Body of pancreas (tissue), 4 donors: Measurements from ENCODE around the gene KRTAP9-7. TPM values are rescaled to one million over a fixed set of nuclear protein-coding genes. Genes with fewer than 3 reads are reported as not detected.

ENCODE experiments used
- ATAC-seq: fragments of 150-250 bp; one replicate; pipeline ENCODE4 v1.9.1; 2016
- DNase-seq, 4 donors: peaks; one replicate each; pipeline ENCODE4 v3.0.0-alpha.2; 2019
- H3K27ac ChIP-seq, 4 donors: fragments of 200-600 bp; sonication (generic); 1 replicate in 3 of 4; 2 replicates in 1 of 4; pipeline versions ENCODE4 v1.5.1 to v1.6.1; 2016 to 2019; ENCODE audit warnings: mild to moderate bottlenecking in 1 of 4, mixed read lengths in 1 of 4, moderate library complexity in 1 of 4
- H3K27me3 ChIP-seq, 2 donors: fragments of 200-600 bp; sonication (generic); one replicate each; pipeline ENCODE4 v1.6.0; 2016; ENCODE audit warnings: mild to moderate bottlenecking in 1 of 2
- H3K36me3 ChIP-seq, 2 donors: fragments of 200-600 bp; sonication (generic); replicated peaks in 1 of 2; 2 replicates each; pipeline ENCODE4 v1.5.1; 2016; ENCODE audit warnings: low read depth in 2 of 2; ENCODE audit not compliant: insufficient read depth in 1 of 2
- H3K4me1 ChIP-seq: fragments of 200-600 bp; sonication (generic); one replicate; pipeline ENCODE4 v1.6.0; 2016
- H3K4me3 ChIP-seq, 2 donors: fragments of 200-600 bp; sonication (generic); 1 replicate in 1 of 2; 2 replicates in 1 of 2; pipeline ENCODE4 v1.5.1; 2016 to 2019
- H3K9me3 ChIP-seq, 3 donors: fragments of 200-600 bp; sonication (generic); 1 replicate in 2 of 3; 2 replicates in 1 of 3; pipeline ENCODE4 v1.5.1; 2016
- CTCF ChIP-seq, 7 experiments: fragments of 450-650 bp in 4 of 7; fragments of 200-600 bp in 3 of 7; sonication (generic) in 3 of 7; IDR thresholded peaks; one replicate each; pipeline ENCODE4 v1.5.1; 2016 to 2019; ENCODE audit warnings: antibody characterized with exemption in 7 of 7
- POLR2A ChIP-seq, 3 donors: fragments of 450-650 bp; IDR thresholded peaks; one replicate each; pipeline ENCODE4 v1.6.1; 2016; ENCODE audit warnings: antibody characterized with exemption in 3 of 3, mild to moderate bottlenecking in 2 of 3
- WGBS, 2 donors: methylation state at CpG; one replicate each; pipeline ENCODE4 v1.1.5; 2017; 5-methylcytosine and 5-hydroxymethylcytosine counted together
- intact Hi-C: fragments of 100-400 bp; cut with DNase I; formaldehyde crosslinking; loops from one replicate; pipeline ENCODE4 v1.15.1; 2023
- small RNA-seq: library from RNA; depleted of rRNA; stranded (forward); fragments of <200 nt; gene quantifications from one replicate; pipeline ENCODE3, GENCODE V24; 2016
- total RNA-seq, 2 donors: library from RNA; depleted of rRNA; stranded (reverse); fragments of >200 nt; gene quantifications; one replicate each; pipeline ENCODE4 v1.1.0, GENCODE V29; 2016

KRTAP9-7 gene
- total RNA-seq, 2 donors from 2014 or later = not detected

- Histone ChIP-seq H3K27me3 (no peaks in the 10 kb centered on the region), H3K4me1 (no peaks in the 10 kb centered on the region), H3K9me3 (peaks cover 0 to 10% (median 0%) of the 10 kb centered on the region in 3 donors), H3K36me3 (no peaks in the 10 kb centered on the region), H3K4me3 (no peak overlapping the region), H3K27ac (no peak overlapping the region)
- DNase-seq (peak in 2 of 4 donors; percentile 22 to 35), ATAC-seq (peak; percentile 30)
- TF ChIP-seq CTCF (IDR thresholded peaks at IDR 0.05) (peak in 4 of 7 experiments; percentile 8 to 25 (median 12)), POLR2A (IDR thresholded peaks at IDR 0.05) (no peak)
- 36 to 40% methylated on average over 15 to 16 of the region's 16 CpGs for WGBS, 2 donors
- intact Hi-C loops = no loop called here
Observed at GRCh38 chr17:41324180-41325075, 48.9 kb downstream of the KRTAP9-7 start.

- TF ChIP-seq CTCF (IDR thresholded peaks at IDR 0.05) = no peak
- TF ChIP-seq POLR2A (IDR thresholded peaks at IDR 0.05) = no peak
- WGBS, 2 donors = 62 to 66% methylated on average over 9 to 10 of the region's 10 CpGs
- intact Hi-C loops = no loop called here
- H3K9me3 ChIP-seq = peaks cover 0 to 3% (median 0%) of the 10 kb centered on the region in 3 donors
- H3K4me3 ChIP-seq = no peak overlapping the region
- no peaks in the 10 kb centered on the region for H3K36me3 ChIP-seq
- H3K4me1 ChIP-seq = no peaks in the 10 kb centered on the region
- ATAC-seq (no peak), DNase-seq (no peak)
- H3K27me3 ChIP-seq = no peaks in the 10 kb centered on the region
- no peak overlapping the region for H3K27ac ChIP-seq
Observed at GRCh38 chr17:41325126-41325525, 49.6 kb downstream of the KRTAP9-7 start.

GRCh38 chr17:41325611-41326010 is 50.1 kb downstream of the KRTAP9-7 start:
- WGBS, 2 donors = 56 to 77% methylated on average over 4 to 6 of the region's 6 CpGs
- Histone ChIP-seq H3K4me3 (no peak overlapping the region), H3K27ac (no peak overlapping the region), H3K9me3 (no peaks in the 10 kb centered on the region), H3K4me1 (no peaks in the 10 kb centered on the region), H3K36me3 (no peaks in the 10 kb centered on the region), H3K27me3 (no peaks in the 10 kb centered on the region)
- DNase-seq (no peak), ATAC-seq (no peak)
- TF ChIP-seq CTCF (IDR thresholded peaks at IDR 0.05) = no peak
- intact Hi-C loops = no loop called here

Small RNAs within 50 kb of the gene (small RNA-seq; reads per million reads assigned to genes)
- not detected for gene KRTAP9-10P

Other genes with a start within 250 kb of the KRTAP9-7 start
- not detected for gene KRTAP1-5, start 248.5 kb upstream of the KRTAP9-7 start, total RNA-seq
- not detected for gene KRTAP1-4, start 245.5 kb upstream of the KRTAP9-7 start, total RNA-seq
- not detected for gene KRTAP1-3, start 240.8 kb upstream of the KRTAP9-7 start, total RNA-seq
- not detected for gene KRTAP1-1, start 234.2 kb upstream of the KRTAP9-7 start, total RNA-seq
- gene KRTAP2-1, start 228.4 kb upstream of the KRTAP9-7 start, total RNA-seq = not detected
- gene KRTAP2-2, start 220.5 kb upstream of the KRTAP9-7 start, total RNA-seq = not detected
- gene KRTAP2-3, start 215.6 kb upstream of the KRTAP9-7 start, total RNA-seq = not detected
- gene KRTAP2-4, start 209.8 kb upstream of the KRTAP9-7 start, total RNA-seq = not detected
- not detected for gene KRTAP4-7, start 191.5 kb upstream of the KRTAP9-7 start, total RNA-seq
- not detected for gene KRTAP4-8, start 177.6 kb upstream of the KRTAP9-7 start, total RNA-seq
- not detected for gene KRTAP4-16, start 173.5 kb upstream of the KRTAP9-7 start, total RNA-seq
- gene KRTAP4-9, start 170.3 kb upstream of the KRTAP9-7 start, total RNA-seq = not detected
- gene KRTAP4-11, start 157.3 kb upstream of the KRTAP9-7 start, total RNA-seq = not detected
- gene KRTAP4-12, start 151.5 kb upstream of the KRTAP9-7 start, total RNA-seq = not detected
- not detected for gene KRTAP4-6, start 135.2 kb upstream of the KRTAP9-7 start, total RNA-seq
- not detected for gene KRTAP4-5, start 125.9 kb upstream of the KRTAP9-7 start, total RNA-seq
- gene KRTAP4-4, start 115.0 kb upstream of the KRTAP9-7 start, total RNA-seq = not detected
- gene KRTAP4-3, start 107.5 kb upstream of the KRTAP9-7 start, total RNA-seq = not detected
- not detected for gene KRTAP4-2, start 97.5 kb upstream of the KRTAP9-7 start, total RNA-seq
- gene KRTAP4-1, start 90.8 kb upstream of the KRTAP9-7 start, total RNA-seq = not detected
- gene KRTAP9-1, start 85.8 kb upstream of the KRTAP9-7 start, total RNA-seq = not detected
- not detected for gene KRTAP9-2, start 49.0 kb upstream of the KRTAP9-7 start, total RNA-seq
- not detected for gene KRTAP9-3, start 43.2 kb upstream of the KRTAP9-7 start, total RNA-seq
- gene KRTAP9-8, start 37.7 kb upstream of the KRTAP9-7 start, total RNA-seq = not detected
- gene KRTAP9-4, start 26.0 kb upstream of the KRTAP9-7 start, total RNA-seq = not detected
- gene KRTAP9-9, start 20.3 kb upstream of the KRTAP9-7 start, total RNA-seq = not detected
- not detected for gene KRTAP9-6, start 10.3 kb upstream of the KRTAP9-7 start, total RNA-seq
- not detected for gene KRTAP29-1, start 27.2 kb downstream of the KRTAP9-7 start, total RNA-seq
- not detected for gene KRTAP16-1, start 33.6 kb downstream of the KRTAP9-7 start, total RNA-seq
- gene KRTAP17-1, start 40.0 kb downstream of the KRTAP9-7 start, total RNA-seq = not detected
- gene KRT33A, start 75.1 kb downstream of the KRTAP9-7 start, total RNA-seq = not detected
- gene KRT33B, start 94.1 kb downstream of the KRTAP9-7 start, total RNA-seq = not detected
- gene KRT34, start 106.6 kb downstream of the KRTAP9-7 start, total RNA-seq = not detected
- gene KRT31, start 121.9 kb downstream of the KRTAP9-7 start, total RNA-seq = not detected
- not detected for gene KRT37, start 148.9 kb downstream of the KRTAP9-7 start, total RNA-seq
- not detected for gene KRT38, start 165.3 kb downstream of the KRTAP9-7 start, total RNA-seq
- not detected for gene KRT32, start 191.7 kb downstream of the KRTAP9-7 start, total RNA-seq
- gene KRT35, start 205.5 kb downstream of the KRTAP9-7 start, total RNA-seq = not detected
- gene KRT36, start 214.2 kb downstream of the KRTAP9-7 start, total RNA-seq = not detected
- gene KRT13, start 229.9 kb downstream of the KRTAP9-7 start, total RNA-seq = not detected
- under 1 TPM in 1 of 2 donors, not detected in 1; 0.52 TPM for gene KRT15, start 243.2 kb downstream of the KRTAP9-7 start, total RNA-seq